Activated CD4-positive, alpha-beta T cell treated with anti-CD3 and anti-CD28 coated beads, Interleukin-2, amount 10 ng/mL, durations not matched to agents 24 days and 14 days (primary cell): ENCODE data around the gene TOR4A. TPM values are rescaled to one million over a fixed set of nuclear protein-coding genes. Genes with fewer than 3 reads are reported as not detected.

Experiments used
- DNase-seq: peaks from one replicate; pipeline ENCODE4 v3.0.0; 2022
- H3K27ac Mint-ChIP-seq: one replicate; pipeline ENCODE4 v1.8.0; 2022; ENCODE audit warnings: mild to moderate bottlenecking, mixed read lengths
- H3K27me3 Mint-ChIP-seq: one replicate; pipeline ENCODE4 v1.8.0; 2022; ENCODE audit warnings: mixed read lengths
- H3K36me3 Mint-ChIP-seq: one replicate; pipeline ENCODE4 v1.8.0; 2022; ENCODE audit warnings: low read depth, mild to moderate bottlenecking, mixed read lengths
- H3K4me1 Mint-ChIP-seq: one replicate; pipeline ENCODE4 v1.8.0; 2021; ENCODE audit warnings: mixed read lengths
- H3K4me3 Mint-ChIP-seq: one replicate; pipeline ENCODE4 v1.8.0; 2022; ENCODE audit warnings: mild to moderate bottlenecking, moderate library complexity, mixed read lengths
- H3K9me3 Mint-ChIP-seq: one replicate; pipeline ENCODE4 v1.8.0; 2021; ENCODE audit warnings: mixed read lengths
- intact Hi-C: fragments of 100-400 bp; cut with micrococcal nuclease; formaldehyde crosslinking; loops from one replicate; pipeline ENCODE4 v1.15.1; 2023
- total RNA-seq: library from RNA; stranded (reverse); gene quantifications from 2 replicates; pipeline ENCODE4 v1.2.3, GENCODE V29; 2022

Gene TOR4A
- total RNA-seq, 1 donor from 2014 or later = 11.4 TPM

GRCh38 chr9:137295849-137296669 is 18.5 kb downstream of the TOR4A start:
- Mint-ChIP-seq H3K27me3 (peaks cover 46% of the 10 kb centered on the region), H3K27ac (peak overlapping the region; percentile 70), H3K4me3 (peak overlapping the region; percentile 72), H3K36me3 (peaks cover 3% of the 10 kb centered on the region), H3K9me3 (no peaks in the 10 kb centered on the region), H3K4me1 (peaks cover 8% of the 10 kb centered on the region)
- DNase-seq = no peak
- intact Hi-C loops = loop anchor here (2.0 to 10.0 kb wide), 2 partner anchors 111 to 229 kb away; no protein-coding TSS in a partner anchor

DNA sequence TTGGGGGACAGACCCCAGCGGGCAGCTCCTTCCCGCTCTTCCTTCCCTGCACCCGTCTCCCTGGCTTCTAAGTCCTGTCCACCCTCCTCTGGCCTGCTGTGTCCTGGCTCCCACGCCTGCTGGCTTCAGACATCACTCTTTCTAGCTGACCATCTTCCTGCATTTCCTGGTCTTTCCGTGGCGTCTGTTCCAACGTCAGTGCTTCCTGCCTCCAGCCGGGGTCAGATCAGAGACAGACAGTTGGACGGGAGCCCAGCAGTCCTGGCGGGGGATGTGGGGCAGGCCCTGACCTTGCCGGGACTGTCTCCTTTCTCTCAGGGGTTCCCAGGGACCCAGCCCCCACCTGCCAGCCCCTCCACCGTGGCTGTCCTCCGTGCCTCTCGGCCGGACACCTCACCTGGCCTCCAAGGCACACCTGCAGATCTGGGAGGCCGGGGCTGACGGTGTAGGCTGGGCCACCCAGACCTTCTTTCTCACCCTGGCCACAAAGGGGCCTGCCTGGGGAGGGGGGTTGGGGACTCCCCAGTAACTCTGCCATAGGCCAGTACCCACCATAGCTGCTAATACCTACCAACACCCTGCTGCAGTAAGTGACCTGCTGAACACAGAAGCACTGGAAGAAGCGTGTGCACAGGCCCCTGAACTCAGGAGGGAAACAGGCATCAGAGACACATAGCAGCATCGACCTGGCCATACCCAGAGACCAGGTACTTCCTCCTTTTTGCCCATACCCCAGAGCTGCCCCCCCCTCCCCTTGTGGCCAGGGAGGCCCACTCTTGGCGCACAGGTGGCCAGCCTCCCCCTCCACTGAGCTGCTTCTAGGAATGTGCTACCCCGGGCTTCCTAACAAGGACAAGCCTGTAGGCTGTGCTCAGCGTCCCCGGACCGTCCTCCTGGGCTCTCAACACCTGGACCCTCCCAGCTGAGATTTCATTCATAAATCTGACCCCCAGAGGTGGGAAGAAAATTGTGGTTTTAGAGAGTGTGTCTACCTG is 19.4 kb downstream of the TOR4A start:
- DNase-seq = no peak
- peaks cover 3% of the 10 kb centered on the region for H3K36me3 Mint-ChIP-seq
- no peaks in the 10 kb centered on the region for H3K9me3 Mint-ChIP-seq
- peaks cover 8% of the 10 kb centered on the region for H3K4me1 Mint-ChIP-seq
- peak overlapping the region; percentile 72 for H3K4me3 Mint-ChIP-seq
- H3K27me3 Mint-ChIP-seq = peaks cover 46% of the 10 kb centered on the region
- peak overlapping the region; percentile 70 for H3K27ac Mint-ChIP-seq
- intact Hi-C loops = loop anchor here (10.0 kb wide), 1 partner anchor 228 kb away; no protein-coding TSS in a partner anchor

GRCh38 chr9:137297966-137298365 is 20.4 kb downstream of the TOR4A start:
- H3K4me1 Mint-ChIP-seq = peaks cover 8% of the 10 kb centered on the region
- H3K36me3 Mint-ChIP-seq = peaks cover 3% of the 10 kb centered on the region
- H3K27ac Mint-ChIP-seq = no peak overlapping the region
- no peaks in the 10 kb centered on the region for H3K9me3 Mint-ChIP-seq
- intact Hi-C loops = loop anchor here (10.0 kb wide), 1 partner anchor 227 kb away; no protein-coding TSS in a partner anchor
- no peak for DNase-seq
- peaks cover 44% of the 10 kb centered on the region for H3K27me3 Mint-ChIP-seq
- H3K4me3 Mint-ChIP-seq = no peak overlapping the region

- no peak overlapping the region for H3K4me3 Mint-ChIP-seq
- DNase-seq = no peak
- H3K4me1 Mint-ChIP-seq = peaks cover 8% of the 10 kb centered on the region
- intact Hi-C loops = loop anchor here (10.0 kb wide), 1 partner anchor 226 kb away; no protein-coding TSS in a partner anchor
- peaks cover 39% of the 10 kb centered on the region for H3K27me3 Mint-ChIP-seq
- peaks cover 3% of the 10 kb centered on the region for H3K36me3 Mint-ChIP-seq
- H3K27ac Mint-ChIP-seq = no peak overlapping the region
- no peaks in the 10 kb centered on the region for H3K9me3 Mint-ChIP-seq
Observed at GRCh38 chr9:137298401-137299202, 21.1 kb downstream of the TOR4A start.

DNA sequence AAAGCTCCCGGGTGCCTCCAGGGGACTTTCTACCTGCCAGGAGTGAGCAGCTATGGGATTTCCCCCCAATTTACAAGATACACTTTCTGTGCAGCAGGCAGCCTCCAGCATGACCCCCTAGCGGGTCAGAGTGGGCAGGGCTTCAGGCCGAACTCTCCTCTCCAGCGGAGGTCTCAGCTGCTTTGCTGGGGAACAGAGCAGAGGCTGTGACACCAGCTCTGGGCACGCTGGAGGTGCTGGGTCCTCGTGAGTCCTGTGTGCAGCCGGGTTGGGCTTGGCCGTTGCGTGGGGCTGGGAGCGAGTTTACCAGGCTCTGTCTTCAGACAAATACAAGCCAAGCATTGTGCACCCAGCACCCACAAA is 21.7 kb downstream of the TOR4A start:
- H3K9me3 Mint-ChIP-seq = no peaks in the 10 kb centered on the region
- peaks cover 3% of the 10 kb centered on the region for H3K36me3 Mint-ChIP-seq
- peaks cover 8% of the 10 kb centered on the region for H3K4me1 Mint-ChIP-seq
- intact Hi-C loops = loop anchor here (10.0 kb wide), 1 partner anchor 226 kb away; no protein-coding TSS in a partner anchor
- H3K27ac Mint-ChIP-seq = no peak overlapping the region
- H3K4me3 Mint-ChIP-seq = no peak overlapping the region
- peaks cover 36% of the 10 kb centered on the region for H3K27me3 Mint-ChIP-seq
- DNase-seq = no peak

GRCh38 chr9:137299938-137300337 is 22.4 kb downstream of the TOR4A start:
- H3K9me3 Mint-ChIP-seq = no peaks in the 10 kb centered on the region
- peaks cover 8% of the 10 kb centered on the region for H3K4me1 Mint-ChIP-seq
- H3K36me3 Mint-ChIP-seq = peaks cover 3% of the 10 kb centered on the region
- peaks cover 32% of the 10 kb centered on the region for H3K27me3 Mint-ChIP-seq
- no peak overlapping the region for H3K27ac Mint-ChIP-seq
- no peak for DNase-seq
- peak overlapping the region; percentile 53 for H3K4me3 Mint-ChIP-seq
- intact Hi-C loops = loop anchor here (5.0 to 10.0 kb wide), 2 partner anchors 122 to 225 kb away; partner anchors contain the start of genes EXD3 and NOXA1

DNA sequence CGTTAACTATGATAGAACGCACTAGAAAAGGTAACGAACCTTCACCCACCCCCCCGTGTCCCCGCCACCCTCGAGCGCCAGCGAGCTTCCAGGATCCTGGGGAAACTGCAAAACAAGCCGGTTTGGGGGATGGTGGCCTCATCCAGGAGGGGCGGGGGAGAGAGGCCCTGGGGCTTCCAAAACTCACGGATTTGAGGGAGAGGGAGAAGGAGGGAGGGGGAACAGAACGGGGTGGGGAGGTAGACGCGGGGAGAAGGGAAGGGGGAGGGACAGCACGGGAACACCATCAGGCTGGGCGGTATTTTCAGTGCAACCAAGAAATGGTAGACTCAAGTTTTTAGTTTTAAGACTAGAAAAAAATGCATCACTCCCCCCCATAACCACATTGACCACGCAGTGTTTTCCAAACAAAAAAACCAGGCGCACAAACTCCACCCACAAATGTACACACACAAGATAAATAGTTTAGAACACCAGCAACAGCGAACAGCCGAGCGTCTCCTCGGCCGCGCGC is 23.1 kb downstream of the TOR4A start:
- H3K36me3 Mint-ChIP-seq = peaks cover 3% of the 10 kb centered on the region
- H3K9me3 Mint-ChIP-seq = no peaks in the 10 kb centered on the region
- peak overlapping the region; percentile 82 for H3K27ac Mint-ChIP-seq
- DNase-seq = no peak
- intact Hi-C loops = loop anchor here (5.0 kb wide), 1 partner anchor 122 kb away; the partner anchor contains the start of genes EXD3 and NOXA1
- peak overlapping the region; percentile 83 for H3K4me3 Mint-ChIP-seq
- H3K27me3 Mint-ChIP-seq = peaks cover 32% of the 10 kb centered on the region
- peaks cover 12% of the 10 kb centered on the region for H3K4me1 Mint-ChIP-seq

DNA sequence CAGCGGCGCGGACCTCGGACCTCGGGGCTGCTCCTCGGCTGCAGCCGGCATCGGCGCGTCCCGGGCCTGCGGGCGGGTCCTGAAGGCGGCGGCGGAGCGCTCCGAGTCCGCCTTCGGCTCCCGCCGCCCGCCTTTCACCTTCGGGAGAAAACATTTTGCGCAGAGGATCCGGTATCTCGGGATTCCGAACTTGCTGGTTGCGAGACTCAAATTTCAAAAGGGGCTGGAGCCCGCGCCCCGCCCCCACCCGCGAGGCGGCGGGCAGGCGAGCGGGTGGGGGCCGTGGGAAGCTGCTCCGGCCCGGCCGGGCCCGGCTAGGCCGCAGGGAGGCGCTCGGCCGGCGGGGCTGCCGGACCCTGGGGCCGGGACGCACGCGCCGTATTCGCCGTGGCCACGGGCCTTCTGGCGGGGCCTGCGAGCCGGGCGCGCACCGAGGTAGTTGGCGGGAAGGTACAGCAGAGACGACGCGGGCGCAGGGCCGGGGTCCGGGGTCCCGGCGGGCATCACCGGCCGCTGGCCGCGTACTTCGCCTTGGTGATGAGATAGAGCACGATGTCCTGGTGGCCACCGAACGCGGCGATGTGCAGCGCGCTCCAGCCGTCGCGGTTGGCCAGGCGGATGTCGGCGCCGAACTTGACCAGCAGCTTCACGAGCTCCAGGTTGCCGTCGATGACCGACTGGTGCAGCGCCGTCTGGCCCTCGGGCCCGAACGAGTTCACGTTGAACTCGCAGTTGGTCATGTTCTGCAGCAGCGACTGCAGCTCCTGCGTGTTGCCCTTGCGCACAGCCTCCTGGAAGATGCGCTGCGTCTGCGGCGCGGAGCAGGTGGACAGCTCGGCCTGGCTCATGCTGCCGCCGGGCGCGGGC is 23.8 kb downstream of the TOR4A start:
- Mint-ChIP-seq H3K4me1 (peaks cover 12% of the 10 kb centered on the region), H3K9me3 (no peaks in the 10 kb centered on the region), H3K36me3 (peaks cover 3% of the 10 kb centered on the region), H3K4me3 (peak overlapping the region; percentile 83), H3K27ac (peak overlapping the region; percentile 82), H3K27me3 (peaks cover 32% of the 10 kb centered on the region)
- DNase-seq = peak; percentile 76
- intact Hi-C loops = loop anchor here (5.0 kb wide), 1 partner anchor 121 kb away; the partner anchor contains the start of genes EXD3 and NOXA1

DNA sequence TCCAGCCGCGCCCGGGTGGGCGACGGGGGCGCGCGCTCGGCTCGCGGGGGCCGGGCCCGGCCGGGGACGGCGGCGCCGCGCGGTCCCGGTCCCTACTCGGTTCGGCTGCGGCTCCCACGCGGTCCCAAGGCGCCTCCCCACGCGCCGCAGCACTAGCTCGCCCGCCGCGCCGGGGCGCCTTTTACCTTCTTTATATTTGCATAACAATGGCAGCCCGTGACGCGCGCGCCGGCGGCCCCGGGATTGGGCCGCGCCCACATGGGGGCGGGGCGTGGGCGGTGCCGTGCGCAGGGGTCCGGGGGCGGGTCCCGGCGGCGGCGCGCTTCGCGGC is 24.6 kb downstream of the TOR4A start, which contains the start of gene NRARP:
NRARP (minus strand) TSS at position 154 of the 331 bp plus-strand sequence. CDS start 343 bp downstream, outside the sequence.
- no peak within 1 kb of the TSS for H3K27ac Mint-ChIP-seq
- peaks cover 24% of the 10 kb centered on the region for H3K27me3 Mint-ChIP-seq
- no peaks in the 10 kb centered on the region for H3K9me3 Mint-ChIP-seq
- intact Hi-C loops = loop anchor here (5.0 kb wide), 1 partner anchor 120 kb away; the partner anchor contains the start of genes EXD3 and NOXA1
- H3K36me3 Mint-ChIP-seq = peaks cover 3% of the 10 kb centered on the region
- H3K4me3 Mint-ChIP-seq = peak within 1 kb of the TSS; percentile 83
- peaks cover 10% of the 10 kb centered on the region for H3K4me1 Mint-ChIP-seq
- peak; percentile 98 for DNase-seq

DNA sequence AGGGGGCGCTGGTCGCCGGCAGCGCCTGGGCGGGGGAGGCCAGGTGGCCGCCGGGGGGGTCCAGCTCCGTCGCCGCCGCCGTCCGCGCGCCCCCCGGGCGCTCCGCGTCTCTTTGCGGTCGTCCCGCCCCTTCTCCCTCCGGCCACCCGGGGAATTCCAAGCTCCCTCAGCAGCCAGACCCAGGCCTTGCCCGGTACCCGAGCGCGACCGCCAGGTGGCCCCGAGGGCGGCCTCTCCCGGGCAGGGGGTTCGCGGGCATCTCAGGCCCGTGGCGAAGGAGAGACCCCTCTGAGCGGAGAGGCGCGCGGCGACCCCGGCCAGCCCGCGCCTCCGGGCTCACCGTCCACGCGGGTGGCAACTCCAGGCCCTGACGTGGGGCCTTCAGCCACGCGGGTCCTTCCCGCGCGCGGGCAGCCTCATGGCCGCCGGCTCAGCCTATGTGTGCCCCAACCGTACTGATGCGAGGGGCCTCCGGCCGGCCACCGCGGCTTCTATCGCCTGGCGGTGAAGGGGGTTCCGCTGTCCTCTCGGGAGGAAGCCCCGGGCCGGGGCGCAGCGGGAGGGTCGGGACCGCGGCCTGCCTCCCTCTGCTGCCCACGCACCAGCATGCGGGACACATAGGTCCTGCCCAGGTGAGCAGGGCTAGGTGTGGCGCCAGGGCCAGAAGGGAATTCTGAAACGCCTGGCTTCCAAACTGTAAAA is 25.1 kb downstream of the TOR4A start:
- H3K4me1 Mint-ChIP-seq = peaks cover 12% of the 10 kb centered on the region
- intact Hi-C loops = loop anchor here (5.0 kb wide), 1 partner anchor 120 kb away; the partner anchor contains the start of genes EXD3 and NOXA1
- no peak overlapping the region for H3K4me3 Mint-ChIP-seq

GRCh38 chr9:137303151-137303892 is 25.8 kb downstream of the TOR4A start:
- Mint-ChIP-seq H3K36me3 (peaks cover 3% of the 10 kb centered on the region), H3K4me1 (peaks cover 12% of the 10 kb centered on the region), H3K4me3 (peak overlapping the region; percentile 10), H3K27ac (peak overlapping the region; percentile 36), H3K9me3 (no peaks in the 10 kb centered on the region), H3K27me3 (peaks cover 15% of the 10 kb centered on the region)
- DNase-seq = peak; percentile 64
- intact Hi-C loops = loop anchor here (5.0 kb wide), 1 partner anchor 119 kb away; the partner anchor contains the start of genes EXD3 and NOXA1

More for the DNA sequence above, 25.1 kb downstream of the TOR4A start:
- Mint-ChIP-seq H3K27me3 (peaks cover 20% of the 10 kb centered on the region), H3K9me3 (no peaks in the 10 kb centered on the region), H3K27ac (no peak overlapping the region), H3K36me3 (peaks cover 3% of the 10 kb centered on the region)
- DNase-seq = no peak
